ENCODE data around the gene MAMSTR. TPM values are rescaled to one million over a fixed set of nuclear protein-coding genes. Genes with fewer than 3 reads are reported as not detected.

Gene MAMSTR
- total and polyA plus RNA-seq, 10 of the 15 experiments (the other 5 are each of a cell fraction or from before 2014, with no cell fraction given), result 0.04 to 0.73 (median 0.31) TPM; not detected in 1

DNA sequence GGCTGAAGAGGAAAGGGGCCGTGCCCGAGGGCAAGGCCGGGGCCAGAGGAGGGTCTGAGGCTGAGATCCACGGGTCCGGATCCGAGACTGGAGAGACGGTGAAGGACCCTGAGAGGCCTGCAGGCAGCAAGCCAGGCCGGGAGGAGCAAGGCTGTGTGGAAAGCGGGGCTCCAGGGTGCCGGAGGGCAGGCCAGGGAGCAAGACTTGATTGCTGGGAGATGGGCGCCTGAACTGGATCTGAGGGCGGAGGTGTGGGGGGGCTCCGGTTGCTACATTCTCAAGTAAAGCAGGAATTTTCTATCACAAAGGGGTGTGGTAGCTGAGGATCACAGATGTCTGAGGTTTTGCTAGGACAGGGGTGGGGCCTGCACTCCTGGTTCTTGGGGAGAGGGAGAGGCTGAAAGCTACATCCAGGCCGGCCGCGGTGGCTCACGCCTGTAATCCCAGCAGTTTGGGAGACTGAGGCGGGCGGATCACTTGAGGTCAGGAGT lies 3.8 kb downstream of the MAMSTR start:
- ChIA-PET SMC1A (ENCODE audit: uncharacterized antibody, unreplicated experiment) (no interaction called here), CTCF (interaction anchor here (1.8 kb wide), 1 partner anchor 40 kb away, joined by 6 read pairs; no protein-coding TSS in a partner anchor), RAD21 (ENCODE audit: unreplicated experiment) (no interaction called here), POLR2A (no interaction called here)
- Histone ChIP-seq H3K4me2 (ENCODE audit: control insufficient read depth, insufficient read depth) (peak overlapping the region; percentile 89), H3K27ac (ENCODE audit: control insufficient read depth, insufficient read depth) (no peak overlapping the region), H3K4me1 (ENCODE audit: control insufficient read depth, insufficient read depth, low read length) (peaks cover 16% of the 10 kb centered on the region), H2AFZ (ENCODE audit: control insufficient read depth, low read depth, low read length) (no peak overlapping the region), H3K79me2 (ENCODE audit: control insufficient read depth, insufficient read depth, low read length) (no peaks in the 10 kb centered on the region), H3K27me3 (replicated peaks in 1 of 2; ENCODE audit: control insufficient read depth in 2 of 2, insufficient read depth in 2 of 2, low read length in 1 of 2) (no peaks in the 10 kb centered on the region), H3K4me3 (no peak overlapping the region), H4K20me1 (ENCODE audit: control insufficient read depth, insufficient read depth) (no peaks in the 10 kb centered on the region), H3K9ac (ENCODE audit: control insufficient read depth, insufficient read depth, low read length) (no peak overlapping the region), H3K36me3 (ENCODE audit: control insufficient read depth in 2 of 2, insufficient read depth in 2 of 2, low read length in 1 of 2) (no peaks in the 10 kb centered on the region), H3K9me3 (replicated peaks; ENCODE audit: control insufficient read depth, insufficient read depth, low read length) (no peaks in the 10 kb centered on the region; the same call in 2 of the 3 replicates)
- BruUV-seq (replicated peaks), result no TSS peak
- no peak for ATAC-seq
- in situ Hi-C loops (cut with MboI), result no loop called here
- intact Hi-C loops (cut with micrococcal nuclease; ENCODE audit: unreplicated experiment), result no loop called here
- TF ChIP-seq POLR2A (IDR thresholded peaks at IDR 0.05; ENCODE audit: low read depth, low read length), result no peak
- TF ChIP-seq SMC3 (IDR thresholded peaks at IDR 0.05; ENCODE audit: borderline replicate concordance, low read length), result no peak
- no peak for TF ChIP-seq SIX5 (IDR thresholded peaks at IDR 0.05; ENCODE audit: low read depth, low read length, severe bottlenecking)
- TF ChIP-seq NFYB (IDR thresholded peaks at IDR 0.05; ENCODE audit: insufficient read depth, low read depth, low read length), result no peak
- no peak for TF ChIP-seq GATAD2B (conservative IDR thresholded peaks at IDR 0.05; ENCODE audit: low read depth)
- no peak for TF ChIP-seq IKZF1 (conservative IDR thresholded peaks at IDR 0.05)
- TF ChIP-seq ZBED1 (IDR thresholded peaks at IDR 0.05; ENCODE audit: borderline replicate concordance), result no peak
- TF ChIP-seq HDAC6 (IDR thresholded peaks at IDR 0.05; ENCODE audit: unreplicated experiment), result no peak
- TF ChIP-seq PAX8 (IDR thresholded peaks at IDR 0.05), result no peak
- TF ChIP-seq IKZF2 (IDR thresholded peaks at IDR 0.05), result no peak
- no peak for TF ChIP-seq HDGF (IDR thresholded peaks at IDR 0.05)
- no peak for TF ChIP-seq ZBTB11 (CRISPR knock-in tag; IDR thresholded peaks at IDR 0.05)
- TF ChIP-seq POU2F2 (IDR thresholded peaks at IDR 0.05; ENCODE audit: borderline replicate concordance, low read depth, low read length), result no peak
- TF ChIP-seq CBFB (IDR thresholded peaks at IDR 0.05; ENCODE audit: low read depth), result no peak
- no peak for TF ChIP-seq FOXM1 (IDR thresholded peaks at IDR 0.05; ENCODE audit: low read depth, low read length)
- TF ChIP-seq E4F1 (IDR thresholded peaks at IDR 0.05; ENCODE audit: borderline replicate concordance, partially characterized antibody), result no peak
- TF ChIP-seq NR2C1 (IDR thresholded peaks at IDR 0.05), result no peak
- TF ChIP-seq BCL11A (IDR thresholded peaks at IDR 0.05; ENCODE audit: low read depth, low read length), result no peak
- TF ChIP-seq NBN (IDR thresholded peaks at IDR 0.05), result no peak
- 81% methylated on average over 19 of the region's 19 CpGs for WGBS (ENCODE audit: insufficient coverage, insufficient replicate concordance, low lambda C conversion rate, missing lambda C conversion rate)
- FAIRE-seq, result no peak
- DNase-seq (ENCODE audit: low read depth, low spot score), result no peak
